Activated T-cell treated with anti-CD3 and anti-CD28 coated beads for 48 hours (primary cell): ENCODE data around the gene RBPJ.
"Not testable (repeated sequence)": the region's sequence is repeated elsewhere in the genome, so short reads cannot be mapped to it uniquely, and the experiment has no call there.

ENCODE experiments used
- DNase-seq: peaks from one replicate; pipeline ENCODE4 v3.0.0-alpha.2; 2020; ENCODE audit warnings: low read depth

Gene RBPJ

GRCh38 chr4:26375551-26375950 is 54.7 kb downstream of the RBPJ start:
- no peak for DNase-seq

- no peak for DNase-seq
These were observed 56.8 kb downstream of the RBPJ start for GRCh38 chr4:26377328-26378311.

- no peak for DNase-seq
These were observed 59.0 kb downstream of the RBPJ start for GRCh38 chr4:26379837-26380236.

- no peak for DNase-seq
These were observed 59.9 kb downstream of the RBPJ start for GRCh38 chr4:26380740-26381139.

GRCh38 chr4:26384380-26385057 is 63.7 kb downstream of the RBPJ start:
- DNase-seq = no peak

GRCh38 chr4:26385690-26386089 is 64.9 kb downstream of the RBPJ start:
- DNase-seq = no peak

GRCh38 chr4:26386386-26386785 is 65.6 kb downstream of the RBPJ start:
- no peak for DNase-seq

GRCh38 chr4:26388671-26389070 is 67.9 kb downstream of the RBPJ start:
- no peak for DNase-seq

- no peak for DNase-seq
These were observed 76.3 kb downstream of the RBPJ start for GRCh38 chr4:26397086-26397485.

- no peak for DNase-seq
These were observed 79.3 kb downstream of the RBPJ start for GRCh38 chr4:26400132-26400531.

- DNase-seq = not testable (repeated sequence)
These were observed 81.2 kb downstream of the RBPJ start for GRCh38 chr4:26402017-26402416.

GRCh38 chr4:26402458-26402857 is 81.6 kb downstream of the RBPJ start:
- DNase-seq = no peak

GRCh38 chr4:26404743-26405206 is 84.0 kb downstream of the RBPJ start:
- DNase-seq = no peak

GRCh38 chr4:26406346-26406975 is 85.6 kb downstream of the RBPJ start:
- DNase-seq = no peak

GRCh38 chr4:26407476-26407875 is 86.7 kb downstream of the RBPJ start:
- DNase-seq = no peak

- DNase-seq = no peak
These were observed 89.8 kb downstream of the RBPJ start for GRCh38 chr4:26410385-26411293.

- DNase-seq = no peak
These were observed 91.9 kb downstream of the RBPJ start for GRCh38 chr4:26412381-26413372.

GRCh38 chr4:26413582-26413981 is 92.8 kb downstream of the RBPJ start:
- DNase-seq = no peak

GRCh38 chr4:26418107-26418506 is 97.3 kb downstream of the RBPJ start:
- DNase-seq = no peak

- no peak for DNase-seq
These were observed 98.0 kb downstream of the RBPJ start for GRCh38 chr4:26418850-26419249.
